DMS 273 (cell line): Measurements from ENCODE around the gene GALNT9.
"Not testable (repeated sequence)": the region's sequence is repeated elsewhere in the genome, so short reads cannot be mapped to it uniquely, and the experiment has no call there.

Source experiments
- DNase-seq: peaks from one replicate; lab custom pipeline; 2025; ENCODE audit not compliant: unreplicated experiment; lab: John Stamatoyannopoulos, UW

The GALNT9 gene

GRCh38 chr12:132150780-132151144 lies 178.6 kb downstream of the GALNT9 start:
- no peak for DNase-seq

- DNase-seq: not testable (repeated sequence)
These were observed 179.9 kb downstream of the GALNT9 start for GRCh38 chr12:132149526-132149925.

- DNase-seq: no peak
These were observed 180.9 kb downstream of the GALNT9 start for GRCh38 chr12:132148368-132149045.

GRCh38 chr12:132147423-132148367 lies 181.7 kb downstream of the GALNT9 start:
- no peak for DNase-seq

- no peak for DNase-seq
These were observed 182.5 kb downstream of the GALNT9 start for GRCh38 chr12:132146772-132147422.
